ENCODE measurements around the gene ZAR1. TPM values are rescaled to one million over a fixed set of nuclear protein-coding genes. Genes with fewer than 3 reads are reported as not detected.
"Not testable (repeated sequence)": the region's sequence is repeated elsewhere in the genome, so short reads cannot be mapped to it uniquely, and the experiment has no call there.

ZAR1 gene
- total and polyA plus RNA-seq, 9 of the 15 experiments (the other 6 are each of a cell fraction or from before 2014, with no cell fraction given): 0.07 to 0.84 (median 0.28) TPM; not detected in 1

- H3K36me3 ChIP-seq (ENCODE audit: control insufficient read depth, insufficient read depth, low read length); H3K27ac ChIP-seq (ENCODE audit: extremely low read depth, low read depth, low read length); in situ Hi-C loops (cut with MboI); H3K4me2 ChIP-seq (ENCODE audit: insufficient read depth, low read length); H3K9ac ChIP-seq (ENCODE audit: insufficient read depth in 1 of 2, low read depth in 2 of 2, low read length in 2 of 2); H3K9me1 ChIP-seq (ENCODE audit: control insufficient read depth, insufficient read depth, low read length); CTCF ChIA-PET (ENCODE audit: low intra/inter-chr PET ratio); H3K4me3 ChIP-seq; ATAC-seq; POLR2A ChIA-PET; H2AFZ ChIP-seq (ENCODE audit: low read depth, low read length); H3K4me1 ChIP-seq (replicated peaks in 1 of 2; ENCODE audit: control insufficient read depth in 2 of 2, insufficient read depth in 2 of 2, low read length in 2 of 2); intact Hi-C loops (cut with micrococcal nuclease); H3K9me3 ChIP-seq (replicated peaks; ENCODE audit: control insufficient read depth, insufficient read depth, low read depth, low read length); H3K27me3 ChIP-seq (ENCODE audit: control insufficient read depth in 2 of 2, insufficient read depth in 2 of 2, low read length in 2 of 2); FAIRE-seq; H4K20me1 ChIP-seq (replicated peaks; ENCODE audit: control insufficient read depth, insufficient read depth, low read length); BruUV-seq (replicated peaks); H3K79me2 ChIP-seq (ENCODE audit: control insufficient read depth, insufficient read depth, low read length); DNase-seq (ENCODE audit: extremely low read depth in 1 of 4, low spot score in 3 of 4): not testable (repeated sequence)
- WGBS (ENCODE audit: insufficient coverage, low coverage, missing lambda C conversion rate): 44% methylated on average over 3 of the region's 3 CpGs
Observed at GRCh38 chr4:48451656-48452055, 38.4 kb upstream of the ZAR1 start.

GRCh38 chr4:48454591-48454990 lies 35.5 kb upstream of the ZAR1 start:
- no peak; the same call in 2 of the 3 replicates for ATAC-seq
- no peak for TF ChIP-seq ZNF217 (CRISPR knock-in tag; IDR thresholded peaks at IDR 0.05)
- TF ChIP-seq GTF2E2 (tag; IDR thresholded peaks at IDR 0.05): no peak
- TF ChIP-seq DMBX1 (CRISPR knock-in tag; IDR thresholded peaks at IDR 0.05; ENCODE audit: borderline replicate concordance): no peak
- TF ChIP-seq ZNF644 (tag; IDR thresholded peaks at IDR 0.05; ENCODE audit: low read depth): no peak
- no peak for TF ChIP-seq NR2F6 (CRISPR knock-in tag; IDR thresholded peaks at IDR 0.05)
- TF ChIP-seq ZNF324 (CRISPR knock-in tag; IDR thresholded peaks at IDR 0.05): no peak
- TF ChIP-seq, protein P1, sequence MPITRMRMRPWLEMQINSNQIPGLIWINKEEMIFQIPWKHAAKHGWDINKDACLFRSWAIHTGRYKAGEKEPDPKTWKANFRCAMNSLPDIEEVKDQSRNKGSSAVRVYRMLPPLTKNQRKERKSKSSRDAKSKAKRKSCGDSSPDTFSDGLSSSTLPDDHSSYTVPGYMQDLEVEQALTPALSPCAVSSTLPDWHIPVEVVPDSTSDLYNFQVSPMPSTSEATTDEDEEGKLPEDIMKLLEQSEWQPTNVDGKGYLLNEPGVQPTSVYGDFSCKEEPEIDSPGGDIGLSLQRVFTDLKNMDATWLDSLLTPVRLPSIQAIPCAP (CRISPR knock-in tag; IDR thresholded peaks at IDR 0.05; ENCODE audit: borderline replicate concordance): no peak
- TF ChIP-seq SRSF3 (IDR thresholded peaks at IDR 0.05; ENCODE audit: insufficient read depth, low read length): no peak
- no peak for TF ChIP-seq KLF1 (tag; IDR thresholded peaks at IDR 0.05)
- TF ChIP-seq ZNF224 (CRISPR knock-in tag; IDR thresholded peaks at IDR 0.05): no peak
- no peak for TF ChIP-seq ZNF436 (CRISPR knock-in tag; IDR thresholded peaks at IDR 0.05)
- TF ChIP-seq TRIM24 (IDR thresholded peaks at IDR 0.05): no peak
- TF ChIP-seq POLR2AphosphoS2 (IDR thresholded peaks at IDR 0.05; ENCODE audit: low read length): no peak
- no peak for TF ChIP-seq ZNF77 (CRISPR knock-in tag; IDR thresholded peaks at IDR 0.05)
- TF ChIP-seq ZNF76 (CRISPR knock-in tag; IDR thresholded peaks at IDR 0.05; ENCODE audit: borderline replicate concordance): no peak
- no peak for TF ChIP-seq NKRF (IDR thresholded peaks at IDR 0.05; ENCODE audit: borderline replicate concordance)

More at GRCh38 chr4:48454591-48454990, 35.5 kb upstream of the ZAR1 start:
- Histone ChIP-seq H3K4me1 (replicated peaks in 1 of 2; ENCODE audit: control insufficient read depth in 2 of 2, insufficient read depth in 2 of 2, low read length in 2 of 2) (no peaks in the 10 kb centered on the region; a peak in 2 of 5 replicates), H3K4me2 (ENCODE audit: insufficient read depth, low read length) (no peak overlapping the region), H4K20me1 (replicated peaks; ENCODE audit: control insufficient read depth, insufficient read depth, low read length) (no peaks in the 10 kb centered on the region), H3K79me2 (ENCODE audit: control insufficient read depth, insufficient read depth, low read length) (no peaks in the 10 kb centered on the region), H3K27ac (ENCODE audit: extremely low read depth, low read depth, low read length) (no peak overlapping the region), H3K27me3 (ENCODE audit: control insufficient read depth in 2 of 2, insufficient read depth in 2 of 2, low read length in 2 of 2) (no peaks in the 10 kb centered on the region), H2AFZ (ENCODE audit: low read depth, low read length) (peak overlapping the region; percentile 40; the same call in 1 of the 2 replicates), H3K9ac (ENCODE audit: insufficient read depth in 1 of 2, low read depth in 2 of 2, low read length in 2 of 2) (no peak overlapping the region), H3K9me1 (ENCODE audit: control insufficient read depth, insufficient read depth, low read length) (no peaks in the 10 kb centered on the region), H3K36me3 (ENCODE audit: control insufficient read depth, insufficient read depth, low read length) (no peaks in the 10 kb centered on the region), H3K4me3 (no peak overlapping the region), H3K9me3 (replicated peaks; ENCODE audit: control insufficient read depth, insufficient read depth, low read depth, low read length) (no peaks in the 10 kb centered on the region)
- intact Hi-C loops (cut with micrococcal nuclease): no loop called here
- POLR2A ChIA-PET: interaction anchor here (2.0 kb wide), 1 partner anchor 8 kb away, joined by 4 read pairs; no protein-coding TSS in a partner anchor
- WGBS (ENCODE audit: insufficient coverage, low coverage, missing lambda C conversion rate): 39% methylated on average over 2 of the region's 2 CpGs
- in situ Hi-C loops (cut with MboI): no loop called here
- no peak for DNase-seq (ENCODE audit: extremely low read depth in 1 of 4, low spot score in 3 of 4)
- no peak for FAIRE-seq
- no TSS peak for BruUV-seq (replicated peaks)
- CTCF ChIA-PET (ENCODE audit: low intra/inter-chr PET ratio): no interaction called here

All from K562 (cell line).